ENCODE results near the gene DES.

The DES gene

GRCh38 chr2:219475697-219476651 lies 57.8 kb downstream of the DES start:
- peak; percentile 38 to 51 for ATAC-seq

Data from activated CD4-positive, CD25-positive, alpha-beta regulatory T cell treated with anti-CD3 and anti-CD28 coated beads, Interleukin-2, amount 50 U/mL, for 24 hours (primary cell).